Activated naive CD4-positive, alpha-beta T cell treated with anti-CD3 and anti-CD28 coated beads, Interleukin-2, amount 50 U/mL, for 24 hours (primary cell): Measurements from ENCODE around the gene LGALS8.
"Not testable (repeated sequence)": the region's sequence is repeated elsewhere in the genome, so short reads cannot be mapped to it uniquely, and the experiment has no call there.

ENCODE experiments used
- H3K27ac Mint-ChIP-seq: one replicate; pipeline ENCODE4 v1.8.0; 2021; ENCODE audit warnings: mild to moderate bottlenecking, mixed read lengths
- H3K27me3 Mint-ChIP-seq: one replicate; pipeline ENCODE4 v1.8.0; 2021; ENCODE audit warnings: mixed read lengths
- H3K36me3 Mint-ChIP-seq: one replicate; pipeline ENCODE4 v1.8.0; 2021; ENCODE audit warnings: mixed read lengths
- H3K4me1 Mint-ChIP-seq: one replicate; pipeline ENCODE4 v1.8.0; 2021; ENCODE audit warnings: mixed read lengths
- H3K4me3 Mint-ChIP-seq: one replicate; pipeline ENCODE4 v1.8.0; 2021; ENCODE audit warnings: mild to moderate bottlenecking, mixed read lengths
- H3K9me3 Mint-ChIP-seq: one replicate; pipeline ENCODE4 v1.8.0; 2021; ENCODE audit warnings: mixed read lengths

LGALS8 gene

GRCh38 chr1:236523704-236524141, at the start of gene LGALS8:
TSS of gene LGALS8 (plus strand) at chr1:236523982. CDS start at chr1:236526071, 2,089 bp downstream.
- Mint-ChIP-seq H3K4me1 (peaks cover 31% of the 10 kb centered on the region), H3K36me3 (peaks cover 8% of the 10 kb centered on the region), H3K27ac (peak within 1 kb of the TSS; percentile 100), H3K9me3 (no peaks in the 10 kb centered on the region), H3K4me3 (peak within 1 kb of the TSS; percentile 94), H3K27me3 (no peaks in the 10 kb centered on the region)

- no peak overlapping the region for H3K27ac Mint-ChIP-seq
- H3K4me3 Mint-ChIP-seq: no peak overlapping the region
- H3K9me3 Mint-ChIP-seq: no peaks in the 10 kb centered on the region
- H3K4me1 Mint-ChIP-seq: no peaks in the 10 kb centered on the region
- H3K36me3 Mint-ChIP-seq: no peaks in the 10 kb centered on the region
- no peaks in the 10 kb centered on the region for H3K27me3 Mint-ChIP-seq
Measured at GRCh38 chr1:236476019-236476418, 47.8 kb upstream of the LGALS8 start.

GRCh38 chr1:236480758-236481436, 42.9 kb upstream of the LGALS8 start:
- Mint-ChIP-seq H3K4me1 (no peaks in the 10 kb centered on the region), H3K4me3 (no peak overlapping the region), H3K36me3 (no peaks in the 10 kb centered on the region), H3K27ac (no peak overlapping the region), H3K27me3 (no peaks in the 10 kb centered on the region), H3K9me3 (no peaks in the 10 kb centered on the region)

GRCh38 chr1:236484310-236484971, 39.3 kb upstream of the LGALS8 start:
- Mint-ChIP-seq H3K27me3 (no peaks in the 10 kb centered on the region), H3K27ac (no peak overlapping the region), H3K4me1 (no peaks in the 10 kb centered on the region), H3K36me3 (no peaks in the 10 kb centered on the region), H3K4me3 (no peak overlapping the region), H3K9me3 (no peaks in the 10 kb centered on the region)

- Mint-ChIP-seq H3K36me3 (no peaks in the 10 kb centered on the region), H3K27ac (no peak overlapping the region), H3K9me3 (no peaks in the 10 kb centered on the region), H3K4me1 (no peaks in the 10 kb centered on the region), H3K4me3 (no peak overlapping the region), H3K27me3 (peaks cover 5% of the 10 kb centered on the region)
Measured at GRCh38 chr1:236486356-236487002, 37.3 kb upstream of the LGALS8 start.

- H3K4me1 Mint-ChIP-seq, H3K4me3 Mint-ChIP-seq, H3K27ac Mint-ChIP-seq, H3K27me3 Mint-ChIP-seq, H3K36me3 Mint-ChIP-seq, H3K9me3 Mint-ChIP-seq: not testable (repeated sequence)
Measured at GRCh38 chr1:236489161-236489560, 34.6 kb upstream of the LGALS8 start.

- Mint-ChIP-seq H3K4me3 (no peak overlapping the region), H3K36me3 (no peaks in the 10 kb centered on the region), H3K27ac (peak overlapping the region; percentile 0), H3K27me3 (peaks cover 8% of the 10 kb centered on the region), H3K9me3 (no peaks in the 10 kb centered on the region), H3K4me1 (no peaks in the 10 kb centered on the region)
Measured at GRCh38 chr1:236489710-236490377, 33.9 kb upstream of the LGALS8 start.

- no peaks in the 10 kb centered on the region for H3K9me3 Mint-ChIP-seq
- H3K36me3 Mint-ChIP-seq: no peaks in the 10 kb centered on the region
- H3K4me1 Mint-ChIP-seq: no peaks in the 10 kb centered on the region
- no peak overlapping the region for H3K4me3 Mint-ChIP-seq
- H3K27me3 Mint-ChIP-seq: peaks cover 10% of the 10 kb centered on the region
- H3K27ac Mint-ChIP-seq: no peak overlapping the region
Measured at GRCh38 chr1:236491469-236492136, 32.2 kb upstream of the LGALS8 start.

- no peak overlapping the region for H3K27ac Mint-ChIP-seq
- H3K27me3 Mint-ChIP-seq: peaks cover 10% of the 10 kb centered on the region
- H3K4me3 Mint-ChIP-seq: no peak overlapping the region
- H3K9me3 Mint-ChIP-seq: no peaks in the 10 kb centered on the region
- no peaks in the 10 kb centered on the region for H3K36me3 Mint-ChIP-seq
- H3K4me1 Mint-ChIP-seq: no peaks in the 10 kb centered on the region
Measured at GRCh38 chr1:236492378-236492777, 31.4 kb upstream of the LGALS8 start.

- Mint-ChIP-seq H3K4me3 (no peak overlapping the region), H3K4me1 (no peaks in the 10 kb centered on the region), H3K9me3 (no peaks in the 10 kb centered on the region), H3K27ac (no peak overlapping the region), H3K27me3 (peaks cover 13% of the 10 kb centered on the region), H3K36me3 (no peaks in the 10 kb centered on the region)
Measured at GRCh38 chr1:236494082-236494481, 29.7 kb upstream of the LGALS8 start.

GRCh38 chr1:236494586-236495466, 29.0 kb upstream of the LGALS8 start:
- Mint-ChIP-seq H3K27ac (no peak overlapping the region), H3K4me3 (no peak overlapping the region), H3K27me3 (peaks cover 10% of the 10 kb centered on the region), H3K9me3 (no peaks in the 10 kb centered on the region), H3K36me3 (no peaks in the 10 kb centered on the region), H3K4me1 (no peaks in the 10 kb centered on the region)

- Mint-ChIP-seq H3K36me3 (no peaks in the 10 kb centered on the region), H3K27me3 (peaks cover 10% of the 10 kb centered on the region), H3K27ac (no peak overlapping the region), H3K4me3 (no peak overlapping the region), H3K4me1 (no peaks in the 10 kb centered on the region), H3K9me3 (no peaks in the 10 kb centered on the region)
Measured at GRCh38 chr1:236495467-236496112, 28.2 kb upstream of the LGALS8 start.

- no peak overlapping the region for H3K27ac Mint-ChIP-seq
- peaks cover 7% of the 10 kb centered on the region for H3K4me1 Mint-ChIP-seq
- no peak overlapping the region for H3K4me3 Mint-ChIP-seq
- no peaks in the 10 kb centered on the region for H3K9me3 Mint-ChIP-seq
- peaks cover 6% of the 10 kb centered on the region for H3K27me3 Mint-ChIP-seq
- H3K36me3 Mint-ChIP-seq: no peaks in the 10 kb centered on the region
Measured at GRCh38 chr1:236497908-236498307, 25.9 kb upstream of the LGALS8 start.

- Mint-ChIP-seq H3K27ac (no peak overlapping the region), H3K9me3 (no peaks in the 10 kb centered on the region), H3K36me3 (no peaks in the 10 kb centered on the region), H3K27me3 (peaks cover 4% of the 10 kb centered on the region), H3K4me1 (peaks cover 11% of the 10 kb centered on the region), H3K4me3 (no peak overlapping the region)
Measured at GRCh38 chr1:236501093-236501492, 22.7 kb upstream of the LGALS8 start.
